ENCODE results near the gene TSHZ2.
A peak's percentile ranks its signal among the peaks of the same experiment; 100 is the strongest.
"Not testable (repeated sequence)": the region's sequence is repeated elsewhere in the genome, so short reads cannot be mapped to it uniquely, and the experiment has no call there.

Gene TSHZ2

GRCh38 chr20:53312957-53313356 lies 340.8 kb downstream of the TSHZ2 start:
- no peak for DNase-seq (ENCODE audit: low read depth)

- no peak for DNase-seq (ENCODE audit: low read depth)
Observed at GRCh38 chr20:53316206-53316937, 344.2 kb downstream of the TSHZ2 start.

GRCh38 chr20:53319200-53319599 lies 347.0 kb downstream of the TSHZ2 start:
- DNase-seq (ENCODE audit: low read depth), result no peak

- DNase-seq (ENCODE audit: low read depth), result no peak
Observed at GRCh38 chr20:53319716-53320115, 347.6 kb downstream of the TSHZ2 start.

- DNase-seq (ENCODE audit: low read depth), result no peak
Observed at GRCh38 chr20:53320701-53321100, 348.5 kb downstream of the TSHZ2 start.

- DNase-seq (ENCODE audit: low read depth), result no peak
Observed at GRCh38 chr20:53321596-53321995, 349.4 kb downstream of the TSHZ2 start.

- no peak for DNase-seq (ENCODE audit: low read depth)
Observed at GRCh38 chr20:53322651-53323050, 350.5 kb downstream of the TSHZ2 start.

GRCh38 chr20:53323460-53323859 lies 351.3 kb downstream of the TSHZ2 start:
- not testable (repeated sequence) for DNase-seq (ENCODE audit: low read depth)

- DNase-seq (ENCODE audit: low read depth), result no peak
Observed at GRCh38 chr20:53324816-53325215, 352.7 kb downstream of the TSHZ2 start.

- no peak for DNase-seq (ENCODE audit: low read depth)
Observed at GRCh38 chr20:53328961-53329360, 356.8 kb downstream of the TSHZ2 start.

- no peak for DNase-seq (ENCODE audit: low read depth)
Observed at GRCh38 chr20:53329781-53330180, 357.6 kb downstream of the TSHZ2 start.

GRCh38 chr20:53330601-53331140 lies 358.5 kb downstream of the TSHZ2 start:
- DNase-seq (ENCODE audit: low read depth), result no peak

GRCh38 chr20:53331151-53331973 lies 359.2 kb downstream of the TSHZ2 start:
- peak; percentile 14 for DNase-seq (ENCODE audit: low read depth)

- DNase-seq (ENCODE audit: low read depth), result no peak
Observed at GRCh38 chr20:53332022-53332837, 360.1 kb downstream of the TSHZ2 start.

- no peak for DNase-seq (ENCODE audit: low read depth)
Observed at GRCh38 chr20:53334861-53335260, 362.7 kb downstream of the TSHZ2 start.

GRCh38 chr20:53335555-53335954 lies 363.4 kb downstream of the TSHZ2 start:
- DNase-seq (ENCODE audit: low read depth), result no peak

GRCh38 chr20:53336892-53337291 lies 364.7 kb downstream of the TSHZ2 start:
- DNase-seq (ENCODE audit: low read depth), result no peak

- no peak for DNase-seq (ENCODE audit: low read depth)
Observed at GRCh38 chr20:53337390-53338101, 365.4 kb downstream of the TSHZ2 start.

- DNase-seq (ENCODE audit: low read depth), result no peak
Observed at GRCh38 chr20:53338716-53339115, 366.6 kb downstream of the TSHZ2 start.

GRCh38 chr20:53342429-53342828 lies 370.3 kb downstream of the TSHZ2 start:
- no peak for DNase-seq (ENCODE audit: low read depth)

GRCh38 chr20:53343448-53343847 lies 371.3 kb downstream of the TSHZ2 start:
- DNase-seq (ENCODE audit: low read depth), result no peak

- no peak for DNase-seq (ENCODE audit: low read depth)
Observed at GRCh38 chr20:53344891-53345290, 372.7 kb downstream of the TSHZ2 start.
